ENCODE measurements around the gene PSORS1C1. TPM values are rescaled to one million over a fixed set of nuclear protein-coding genes. Genes with fewer than 3 reads are reported as not detected.

PSORS1C1 gene
- total and polyA plus RNA-seq, 2 of the 4 experiments (the other 2 are of a cell fraction): 0.36 to 1.1 TPM

DNA sequence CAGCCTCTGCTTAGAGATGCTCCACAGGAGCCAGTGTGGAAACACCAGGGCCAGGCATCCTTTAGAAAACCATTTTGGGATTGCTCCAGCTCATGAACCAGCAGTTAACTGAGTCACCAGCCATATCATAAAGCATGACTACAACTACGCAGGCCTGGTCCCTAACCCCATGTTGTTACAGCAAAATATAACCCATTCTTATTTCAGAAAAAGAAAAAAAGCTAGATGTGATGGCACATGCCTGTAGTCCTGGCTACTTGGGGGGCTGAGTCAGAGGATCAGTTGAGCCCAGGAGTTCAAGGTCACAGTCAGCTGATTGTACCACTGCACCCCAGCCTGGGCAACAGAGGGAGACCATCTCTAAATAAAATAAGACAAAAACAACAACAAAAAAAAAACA is 39.1 kb upstream of the PSORS1C1 start:
- H2BK15ac ChIP-seq (ENCODE audit: low read depth, low read length): no peak overlapping the region
- TF ChIP-seq ELK1 (IDR thresholded peaks at IDR 0.05; ENCODE audit: borderline replicate concordance, low read depth, low read length) (no peak), FOS (IDR thresholded peaks at IDR 0.05; ENCODE audit: low read depth, low read length) (peak; percentile 25; the same call in 1 of the 2 replicates), BHLHE40 (IDR thresholded peaks at IDR 0.05; ENCODE audit: low read depth, low read length) (peak; percentile 64; the same call in 1 of the 2 replicates), CEBPB (IDR thresholded peaks at IDR 0.05; ENCODE audit: low read depth, low read length) (peak; percentile 38; the same call in 1 of the 2 replicates), RCOR1 (IDR thresholded peaks at IDR 0.05; ENCODE audit: insufficient replicate concordance, low read length) (peak; percentile 18), USF2 (IDR thresholded peaks at IDR 0.05; ENCODE audit: low read depth, low read length) (no peak)
- no peak overlapping the region for H3K4ac ChIP-seq (ENCODE audit: low read depth, low read length)
- peak overlapping the region; percentile 18 for H2BK5ac ChIP-seq (ENCODE audit: low read depth, low read length, poor library complexity, severe bottlenecking)
- no peaks in the 10 kb centered on the region for H3K36me3 ChIP-seq (ENCODE audit: control insufficient read depth, insufficient read depth, low read length)
- H3K9me1 ChIP-seq (ENCODE audit: insufficient read depth, low read length): peaks cover 4% of the 10 kb centered on the region; the same call in 1 of the 2 replicates
- no peaks in the 10 kb centered on the region for H4K20me1 ChIP-seq (ENCODE audit: insufficient read depth, low read length)
- no peak overlapping the region for H2BK120ac ChIP-seq (ENCODE audit: low read depth, low read length)
- H3K27ac ChIP-seq (ENCODE audit: insufficient read depth, low read length): no peak overlapping the region
- intact Hi-C loops (cut with micrococcal nuclease): no loop called here
- H4K5ac ChIP-seq (ENCODE audit: low read depth, low read length): no peak overlapping the region
- H3K4me2 ChIP-seq (ENCODE audit: low read depth, low read length): no peak overlapping the region
- H4K8ac ChIP-seq (ENCODE audit: low read depth in 2 of 2, low read length in 2 of 2): no peak overlapping the region
- H3K23ac ChIP-seq (ENCODE audit: low read depth, low read length): no peak overlapping the region
- H2BK20ac ChIP-seq (ENCODE audit: low read depth, low read length): no peak overlapping the region
- peak overlapping the region; percentile 11 for H2AK9ac ChIP-seq (replicated peaks; ENCODE audit: low read depth, low read length, poor library complexity)
- POLR2A ChIA-PET (ENCODE audit: unreplicated experiment): interaction anchor here (0.6 kb wide), 1 partner anchor 151 kb away, joined by 3 read pairs; no protein-coding TSS in a partner anchor
- H3K79me1 ChIP-seq (ENCODE audit: low read depth in 1 of 2, low read length in 2 of 2): no peaks in the 10 kb centered on the region
- H3K18ac ChIP-seq (ENCODE audit: low read depth, low read length): no peak overlapping the region
- H3K4me3 ChIP-seq (ENCODE audit: insufficient read depth, low read depth, low read length): no peak overlapping the region
- H3K9ac ChIP-seq (ENCODE audit: low read depth, low read length): no peak overlapping the region
- in situ Hi-C loops (cut with MboI; ENCODE audit: low sequenced_read_pairs): loop anchor here (5.0 to 25.0 kb wide), 4 partner anchors 158 to 588 kb away; partner anchors contain the start of genes FLOT1, HLA-E and IER3
- CTCF ChIA-PET: interaction anchor here (0.7 kb wide), 1 partner anchor 160 kb away, joined by 5 read pairs; no protein-coding TSS in a partner anchor
- WGBS, 2 experiments (ENCODE audit: extremely low coverage in 2 of 2, insufficient read length in 1 of 2): no CpG with 5 or more reads among the region's 1 CpG
- ATAC-seq (ENCODE audit: low read depth): peak; percentile 9; the same call in 1 of the 2 replicates
- H4K91ac ChIP-seq (ENCODE audit: insufficient read depth, low read depth, low read length): no peak overlapping the region
- H2AFZ ChIP-seq (replicated peaks; ENCODE audit: low read length, poor library complexity): peak overlapping the region; percentile 29
- no peak overlapping the region for H2AK5ac ChIP-seq (ENCODE audit: low read depth, low read length)
- dilution Hi-C loops (cut with HindIII; ENCODE audit: low sequenced_read_pairs, unreplicated experiment): no loop called here
- peak; percentile 90 for DNase-seq
- H3K56ac ChIP-seq (ENCODE audit: extremely low read depth, insufficient read depth, low read length): no peak overlapping the region
- H3K27me3 ChIP-seq (ENCODE audit: control insufficient read depth, insufficient read depth, low read length): no peaks in the 10 kb centered on the region
- H3K4me1 ChIP-seq (ENCODE audit: control insufficient read depth, insufficient read depth, low read length): peaks cover 6% of the 10 kb centered on the region
- H3K9me3 ChIP-seq (ENCODE audit: control insufficient read depth, insufficient read depth, low read length): no peaks in the 10 kb centered on the region
- BruUV-seq (replicated peaks): no TSS peak
- H3K14ac ChIP-seq (replicated peaks; ENCODE audit: low read depth, low read length): no peak overlapping the region; the same call in 1 of the 2 replicates
